KMS-11 (cell line): ENCODE measurements around the gene CAMTA1.

Experiments used
- H2AFZ ChIP-seq: fragments of 200-600 bp; sonication (generic); 2 replicates; pipeline ENCODE4 v1.6.1; 2016; ENCODE audit warnings: antibody characterized with exemption, mixed run types, low read depth
- H3K27ac ChIP-seq: fragments of 200-600 bp; sonication (generic); 2 replicates; pipeline ENCODE4 v1.6.1; 2016; ENCODE audit warnings: mild to moderate bottlenecking, mixed run types
- H3K27me3 ChIP-seq: fragments of 200-600 bp; sonication (generic); 2 replicates; pipeline ENCODE4 v1.6.1; 2017; ENCODE audit warnings: mild to moderate bottlenecking, low read depth, mixed run types, moderate library complexity; ENCODE audit not compliant: insufficient read depth
- H3K36me3 ChIP-seq: fragments of 200-600 bp; sonication (generic); 2 replicates; pipeline ENCODE4 v1.6.1; 2017; ENCODE audit warnings: mild to moderate bottlenecking, mixed run types; ENCODE audit not compliant: insufficient read depth
- H3K4me1 ChIP-seq: fragments of 200-600 bp; sonication (generic); 2 replicates; pipeline ENCODE4 v1.6.1; 2016; ENCODE audit warnings: mild to moderate bottlenecking, low read depth, mixed run types; ENCODE audit not compliant: poor library complexity, severe bottlenecking
- H3K4me2 ChIP-seq: fragments of 200-600 bp; sonication (generic); 2 replicates; pipeline ENCODE4 v1.7.0; 2016; ENCODE audit warnings: mild to moderate bottlenecking, mixed run types
- H3K4me3 ChIP-seq: fragments of 200-600 bp; sonication (generic); IDR thresholded peaks from 2 replicates; pipeline ENCODE4 v1.6.1; 2017; ENCODE audit warnings: low read depth, low read length, mixed read lengths; ENCODE audit not compliant: insufficient read depth
- H3K79me2 ChIP-seq: fragments of 200-600 bp; sonication (generic); 2 replicates; pipeline ENCODE4 v1.6.1; 2016; ENCODE audit warnings: low read depth, mixed run types; ENCODE audit not compliant: insufficient read depth
- H3K9ac ChIP-seq: fragments of 200-600 bp; sonication (generic); 2 replicates; pipeline ENCODE4 v1.6.1; 2016; ENCODE audit warnings: mild to moderate bottlenecking, mixed run types
- H4K20me1 ChIP-seq: fragments of 200-600 bp; sonication (generic); 2 replicates; pipeline ENCODE4 v1.6.1; 2016; ENCODE audit warnings: mild to moderate bottlenecking, mixed run types; ENCODE audit not compliant: insufficient read depth
- CTCF ChIP-seq: fragments of 200-600 bp; sonication (generic); conservative IDR thresholded peaks from 2 replicates; pipeline ENCODE4 v1.6.1; 2017; ENCODE audit warnings: low read depth, mild to moderate bottlenecking, antibody characterized with exemption, low read length, moderate library complexity, mixed read lengths

The CAMTA1 gene

GRCh38 chr1:6905790-6906189 is 120.5 kb downstream of the CAMTA1 start:
- Histone ChIP-seq H3K4me1 (peaks cover 33% of the 10 kb centered on the region), H3K27ac (no peak overlapping the region), H3K27me3 (no peaks in the 10 kb centered on the region), H3K4me3 (no peak overlapping the region), H3K4me2 (no peak overlapping the region), H3K79me2 (no peaks in the 10 kb centered on the region), H3K9ac (no peak overlapping the region), H2AFZ (no peak overlapping the region), H3K36me3 (no peaks in the 10 kb centered on the region), H4K20me1 (no peaks in the 10 kb centered on the region)
- TF ChIP-seq CTCF: no peak

GRCh38 chr1:6906783-6907182 is 121.5 kb downstream of the CAMTA1 start:
- Histone ChIP-seq H3K4me2 (no peak overlapping the region), H3K27me3 (no peaks in the 10 kb centered on the region), H3K9ac (no peak overlapping the region), H3K36me3 (no peaks in the 10 kb centered on the region), H3K4me1 (peaks cover 23% of the 10 kb centered on the region), H4K20me1 (no peaks in the 10 kb centered on the region), H3K79me2 (no peaks in the 10 kb centered on the region), H3K4me3 (no peak overlapping the region), H3K27ac (no peak overlapping the region), H2AFZ (no peak overlapping the region)
- no peak for TF ChIP-seq CTCF

DNA sequence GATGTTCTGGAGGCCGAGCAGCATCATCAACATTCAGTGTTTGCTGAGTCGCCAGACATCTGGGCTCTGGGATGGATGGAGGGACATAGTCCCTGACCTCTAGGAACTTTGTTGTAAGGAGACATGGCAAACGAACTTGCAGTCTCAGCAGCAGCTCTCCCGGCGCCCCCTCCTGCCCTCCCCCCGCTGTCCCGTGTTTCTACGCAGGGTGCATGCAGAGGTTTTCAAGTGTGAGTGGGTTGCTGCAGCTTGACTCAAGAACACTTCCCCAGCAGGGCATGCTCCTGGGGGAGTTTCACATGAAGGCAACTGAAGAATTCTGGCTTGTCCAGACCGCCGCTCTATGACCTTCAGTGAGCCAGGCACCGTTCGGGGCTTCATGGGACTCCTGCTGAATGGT is 121.9 kb downstream of the CAMTA1 start:
- Histone ChIP-seq H3K36me3 (no peaks in the 10 kb centered on the region), H3K4me3 (no peak overlapping the region), H3K4me1 (peaks cover 18% of the 10 kb centered on the region), H3K9ac (no peak overlapping the region), H3K27me3 (no peaks in the 10 kb centered on the region), H2AFZ (no peak overlapping the region), H3K79me2 (no peaks in the 10 kb centered on the region), H4K20me1 (no peaks in the 10 kb centered on the region), H3K4me2 (no peak overlapping the region), H3K27ac (no peak overlapping the region)
- no peak for TF ChIP-seq CTCF

DNA sequence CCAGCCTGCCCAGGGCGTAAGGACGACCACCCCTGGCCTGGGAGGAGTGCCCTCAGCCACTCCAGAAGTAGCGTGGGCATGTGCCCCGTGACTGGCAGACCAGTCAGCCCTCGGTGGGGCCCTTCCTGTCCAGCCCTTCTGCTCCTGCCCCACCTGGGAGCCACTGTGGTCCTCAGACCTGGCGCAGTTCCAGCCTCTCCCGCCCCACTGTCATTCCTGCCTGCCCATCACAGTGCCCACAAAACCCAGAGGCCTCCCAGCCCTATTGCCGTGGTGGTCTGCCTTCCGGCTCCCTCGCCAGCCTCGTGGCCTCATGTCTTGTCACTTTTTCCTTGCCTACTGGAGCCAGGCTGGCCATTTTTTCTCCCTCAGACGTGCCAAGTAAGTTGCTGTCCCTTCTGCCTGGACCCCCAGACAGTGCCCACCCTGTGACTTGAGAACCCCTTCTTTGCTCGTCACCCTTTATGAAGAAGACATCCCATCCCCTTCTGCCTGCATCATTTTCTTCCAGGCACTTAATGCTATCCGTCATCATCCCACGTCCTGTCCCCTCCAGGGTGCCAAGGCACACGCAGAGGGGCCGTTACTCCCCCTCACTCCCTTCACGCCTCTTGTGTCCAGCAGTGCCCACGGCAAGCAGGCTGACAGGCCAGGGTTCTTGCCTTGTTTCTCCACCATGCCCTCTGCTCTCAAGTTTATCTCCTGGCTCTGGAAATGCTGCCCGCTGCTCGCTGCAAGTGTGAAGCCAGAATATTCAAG is 122.6 kb downstream of the CAMTA1 start:
- Histone ChIP-seq H3K27ac (no peak overlapping the region), H3K4me1 (peaks cover 12% of the 10 kb centered on the region), H4K20me1 (no peaks in the 10 kb centered on the region), H3K4me2 (no peak overlapping the region), H3K27me3 (no peaks in the 10 kb centered on the region), H2AFZ (no peak overlapping the region), H3K9ac (no peak overlapping the region), H3K36me3 (no peaks in the 10 kb centered on the region), H3K4me3 (no peak overlapping the region), H3K79me2 (no peaks in the 10 kb centered on the region)
- no peak for TF ChIP-seq CTCF
